GM21526 (cell line): Measurements from ENCODE around the gene CLSTN2.

ENCODE experiments used
- ATAC-seq: cut with Tn5 transposase; IDR thresholded peaks from one replicate; pipeline ENCODE4 v1.9.1; 2021; ENCODE audit warnings: moderate library complexity; ENCODE audit not compliant: unreplicated experiment, low FRiP score

CLSTN2 gene

DNA sequence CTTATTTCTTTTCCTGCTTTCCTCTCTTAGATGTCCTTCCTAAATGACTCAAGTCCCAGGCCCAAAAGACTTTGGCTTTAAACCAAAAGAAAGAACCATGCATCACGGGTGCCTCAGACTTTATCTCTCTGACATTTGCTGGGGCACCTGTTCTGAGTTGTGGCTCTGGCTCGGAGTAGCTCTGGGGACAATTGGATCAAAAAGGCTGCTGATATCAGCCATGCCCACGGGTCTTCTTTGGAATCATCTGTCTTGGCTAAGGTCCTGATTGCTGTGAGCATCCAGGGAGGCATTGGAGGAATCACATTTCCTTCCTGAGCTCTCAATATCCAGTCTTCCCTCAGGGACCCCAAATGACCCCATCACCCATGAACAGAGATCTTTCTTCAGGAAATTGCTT is 59.9 kb downstream of the CLSTN2 start:
- ATAC-seq: no peak

- no peak for ATAC-seq
Observed at GRCh38 chr3:140004271-140004670, 69.3 kb downstream of the CLSTN2 start.

- ATAC-seq: no peak
Observed at GRCh38 chr3:140006331-140006730, 71.3 kb downstream of the CLSTN2 start.

DNA sequence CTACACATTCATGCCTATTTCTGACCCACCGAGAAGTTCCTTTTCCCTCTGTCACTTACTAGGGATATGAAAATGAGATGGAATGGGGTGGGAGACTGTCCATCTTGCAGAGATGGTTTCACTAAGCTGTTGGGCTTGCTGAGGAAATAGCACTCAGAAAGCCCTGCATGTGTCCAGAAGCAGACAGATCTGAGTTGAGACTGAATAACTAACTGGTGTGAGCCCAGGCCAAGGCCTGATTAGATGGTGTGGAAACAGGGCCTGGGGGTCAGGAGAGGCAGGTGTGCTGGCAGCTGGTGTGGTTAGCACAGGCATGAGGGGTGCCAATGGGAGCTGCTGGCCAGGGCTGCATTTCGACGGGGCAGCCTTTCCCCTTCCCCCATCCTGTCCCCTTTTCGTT is 72.1 kb downstream of the CLSTN2 start:
- ATAC-seq: no peak

DNA sequence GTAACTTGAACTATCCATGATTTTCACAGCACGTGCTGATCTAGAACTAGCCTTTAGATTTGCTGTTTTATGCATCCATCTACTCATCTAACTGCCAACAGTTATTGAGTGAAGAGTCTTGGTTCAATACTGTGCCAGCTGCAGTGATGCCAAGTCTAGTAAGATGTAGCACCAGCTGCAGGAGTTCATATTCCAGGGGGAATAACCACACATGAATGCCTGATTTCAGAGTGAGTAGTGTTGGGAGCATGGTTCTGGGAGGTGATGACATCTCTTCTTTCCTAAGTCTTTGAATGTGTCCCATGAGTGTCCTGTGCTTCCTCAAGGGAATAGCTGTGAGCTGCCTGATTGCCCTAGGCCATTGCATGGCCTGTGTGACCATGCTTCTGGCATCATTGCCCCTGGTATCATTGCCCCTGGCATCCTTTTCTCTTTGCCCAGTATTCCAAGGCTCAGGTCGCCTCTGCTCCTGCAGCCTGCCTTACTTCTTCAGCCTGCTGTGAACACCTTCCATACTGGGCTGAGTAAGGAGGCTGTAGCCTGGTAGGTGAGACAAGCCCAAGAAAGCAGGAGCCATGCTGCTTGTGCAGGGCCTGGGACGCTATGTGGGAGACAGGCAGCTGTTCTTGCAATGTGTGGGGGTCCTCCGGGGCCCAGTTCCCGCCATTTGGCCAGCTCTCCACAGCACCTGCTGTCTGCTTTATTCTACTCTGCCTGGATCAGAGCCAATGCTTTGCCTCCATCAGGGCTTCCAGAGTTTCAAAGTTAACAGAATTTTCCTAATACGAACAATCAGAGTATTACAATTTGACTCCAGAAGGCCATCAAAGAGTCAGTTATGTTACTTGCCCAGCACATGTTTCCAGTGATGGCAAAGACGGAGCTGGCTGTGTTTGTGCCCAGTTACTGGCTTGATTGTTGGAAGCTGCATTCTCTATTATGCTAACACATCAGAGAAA is 73.2 kb downstream of the CLSTN2 start:
- ATAC-seq: no peak

- no peak for ATAC-seq
Observed at GRCh38 chr3:140010391-140010790, 75.4 kb downstream of the CLSTN2 start.

DNA sequence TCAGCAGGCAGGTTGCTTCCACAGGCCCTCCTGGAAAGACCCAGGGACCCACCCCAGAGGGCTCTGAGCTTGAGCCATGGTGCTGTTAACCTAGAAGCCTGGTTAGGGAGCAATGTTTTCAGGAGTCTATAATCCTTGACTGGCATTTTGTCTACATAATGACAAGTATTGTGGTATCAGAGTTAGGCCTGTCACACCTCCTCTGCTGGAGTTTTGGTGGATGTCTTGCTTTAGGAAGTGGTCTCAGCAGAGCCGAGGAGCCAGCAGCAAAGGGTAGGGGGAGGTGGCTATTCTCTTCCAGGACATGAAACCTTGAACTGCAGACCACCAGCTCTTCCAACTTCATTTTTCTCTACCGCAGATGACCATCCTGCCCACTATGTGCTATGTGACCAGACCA is 76.1 kb downstream of the CLSTN2 start:
- no peak for ATAC-seq

GRCh38 chr3:140011611-140012277 is 76.8 kb downstream of the CLSTN2 start:
- ATAC-seq: no peak

DNA sequence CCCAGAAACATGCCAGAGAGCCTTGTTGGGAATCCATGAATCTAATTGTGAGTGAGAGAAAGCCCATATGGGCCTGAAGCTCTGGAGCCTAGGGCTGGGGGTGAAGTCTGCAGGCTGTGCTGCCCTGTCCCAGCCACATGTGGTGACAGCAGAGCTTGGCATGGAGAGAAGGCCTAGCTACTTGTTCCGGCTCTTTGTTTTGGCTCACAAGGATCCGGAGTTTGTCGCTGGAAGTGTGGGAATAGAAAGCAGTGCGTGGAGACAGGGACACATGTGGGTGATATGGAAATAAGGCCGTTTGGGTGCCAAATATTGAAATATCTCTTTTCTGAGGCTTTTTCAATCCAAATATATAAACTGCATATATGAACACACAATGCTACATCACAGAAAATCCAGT is 78.2 kb downstream of the CLSTN2 start:
- no peak for ATAC-seq

DNA sequence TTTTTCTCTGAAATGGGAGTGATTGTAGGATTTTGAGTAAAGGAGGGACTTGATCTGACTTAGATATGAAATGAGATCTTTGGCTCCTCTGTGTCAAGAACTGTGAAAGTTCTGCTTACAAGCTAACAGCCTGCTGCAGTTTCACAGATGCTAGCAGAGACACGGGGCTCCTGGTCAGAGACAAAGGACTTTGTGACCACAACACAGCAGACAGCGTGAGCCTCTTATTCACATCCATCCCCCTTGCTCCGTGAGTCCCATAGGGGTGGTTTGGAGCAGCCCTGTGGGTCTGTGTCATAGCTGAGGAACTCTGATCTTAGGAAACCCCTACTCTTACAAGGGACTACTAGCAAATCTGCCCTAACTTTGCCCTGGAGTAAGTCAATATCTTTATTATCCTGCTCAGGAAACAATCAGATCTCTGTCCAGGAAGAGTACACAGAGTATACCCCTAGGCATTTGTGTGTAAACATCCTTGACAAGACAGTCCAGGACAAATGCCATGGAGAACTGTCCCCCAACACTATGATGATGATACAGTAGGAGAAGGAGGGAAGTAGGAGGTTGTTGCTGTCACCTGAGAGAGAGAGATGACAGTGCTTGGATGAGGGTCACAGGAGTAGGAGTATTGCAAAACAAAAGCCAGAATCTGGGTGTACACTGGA is 80.0 kb downstream of the CLSTN2 start:
- no peak for ATAC-seq

GRCh38 chr3:140015741-140016140 is 80.8 kb downstream of the CLSTN2 start:
- no peak for ATAC-seq

DNA sequence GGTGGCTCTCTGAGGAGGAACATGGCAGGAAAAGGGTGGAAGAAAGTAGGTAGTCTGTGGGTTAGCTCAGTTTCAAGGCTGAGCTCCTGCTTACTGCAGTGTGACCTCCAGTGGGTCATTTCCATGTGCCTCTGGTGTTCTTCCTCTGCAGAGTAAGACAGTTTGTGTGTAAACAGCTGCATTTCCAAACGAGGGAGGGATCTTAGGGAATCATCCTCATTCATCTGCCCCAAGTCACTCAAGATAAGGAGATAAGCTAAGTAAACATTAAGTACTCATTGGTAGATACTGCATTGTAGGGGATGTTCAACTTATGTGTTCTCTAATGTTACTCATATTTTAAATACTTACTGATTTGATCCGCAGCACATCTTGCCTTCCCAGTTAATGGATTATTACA is 83.6 kb downstream of the CLSTN2 start:
- no peak for ATAC-seq

GRCh38 chr3:140019946-140020345 is 85.0 kb downstream of the CLSTN2 start:
- no peak for ATAC-seq

DNA sequence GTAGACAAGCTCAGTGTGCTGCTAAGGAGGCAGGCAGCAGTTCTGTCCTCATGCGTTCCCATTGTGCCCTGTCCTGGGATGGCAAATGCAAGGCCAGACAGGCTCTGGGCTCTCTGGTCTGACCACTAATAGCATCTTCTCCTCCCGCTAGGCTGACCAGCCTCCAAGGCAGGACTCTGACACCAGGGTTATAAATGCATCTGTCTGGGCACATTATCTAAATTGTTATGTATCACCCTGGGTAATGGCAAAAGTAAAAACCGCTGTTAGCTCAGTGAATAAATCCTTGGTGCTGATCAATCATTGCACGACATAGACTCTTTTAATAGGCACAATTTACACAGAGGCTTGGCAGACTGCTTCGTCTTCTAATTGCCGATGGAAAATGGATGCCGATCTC is 85.6 kb downstream of the CLSTN2 start:
- no peak for ATAC-seq

DNA sequence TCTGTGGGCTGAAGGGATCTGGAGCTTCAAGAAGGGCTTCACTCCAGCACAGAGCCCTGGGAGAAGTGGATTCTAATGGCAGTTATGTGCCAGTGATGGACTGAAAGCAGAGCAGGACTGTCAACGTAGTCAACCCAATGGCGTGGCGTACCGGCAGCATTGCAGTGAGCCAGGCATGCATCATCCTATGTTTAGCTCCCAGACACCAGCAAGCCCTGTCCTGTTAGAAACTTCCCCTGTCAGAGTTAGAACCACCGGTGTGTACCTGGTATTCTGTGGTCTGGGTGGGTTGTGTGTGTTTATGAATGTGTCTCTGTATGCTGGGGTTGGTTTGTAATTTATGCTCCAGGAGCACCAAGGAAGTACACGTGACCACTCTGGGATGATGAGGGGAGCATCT is 86.3 kb downstream of the CLSTN2 start:
- ATAC-seq: no peak

DNA sequence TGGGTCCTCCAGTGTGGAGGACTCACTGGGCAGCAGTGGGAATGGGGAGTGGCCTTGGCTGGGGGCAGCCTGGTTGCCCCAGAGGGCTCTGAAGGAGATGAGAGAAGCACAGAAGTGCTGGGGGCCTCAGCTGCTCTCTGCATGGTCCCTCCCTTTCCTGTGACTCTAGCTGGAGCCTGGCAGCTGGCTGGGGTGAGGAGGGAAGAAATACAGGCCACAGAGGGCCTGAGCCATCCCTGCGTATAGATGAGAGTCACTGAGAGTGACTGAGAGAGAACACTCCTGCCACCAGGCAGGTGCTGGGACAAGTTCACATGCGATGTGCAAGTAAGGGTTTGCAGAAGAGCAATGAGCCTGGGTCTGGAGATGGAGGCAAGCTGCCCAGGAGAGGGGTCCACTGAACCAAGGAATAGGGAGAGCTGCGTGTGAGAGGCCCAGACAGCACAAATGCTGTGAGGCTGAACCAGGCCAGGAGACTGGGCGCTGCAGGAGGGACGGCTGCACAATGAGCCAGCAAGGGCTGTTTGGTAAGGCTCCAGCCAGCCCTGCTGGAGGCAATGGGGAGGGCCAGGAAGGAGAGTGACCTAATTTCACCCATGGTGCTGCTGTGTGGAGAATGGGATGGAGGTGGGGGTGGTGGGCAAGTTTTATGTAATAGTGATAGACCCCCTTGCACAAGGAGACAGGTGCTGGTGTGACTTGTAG is 87.2 kb downstream of the CLSTN2 start:
- ATAC-seq: no peak

DNA sequence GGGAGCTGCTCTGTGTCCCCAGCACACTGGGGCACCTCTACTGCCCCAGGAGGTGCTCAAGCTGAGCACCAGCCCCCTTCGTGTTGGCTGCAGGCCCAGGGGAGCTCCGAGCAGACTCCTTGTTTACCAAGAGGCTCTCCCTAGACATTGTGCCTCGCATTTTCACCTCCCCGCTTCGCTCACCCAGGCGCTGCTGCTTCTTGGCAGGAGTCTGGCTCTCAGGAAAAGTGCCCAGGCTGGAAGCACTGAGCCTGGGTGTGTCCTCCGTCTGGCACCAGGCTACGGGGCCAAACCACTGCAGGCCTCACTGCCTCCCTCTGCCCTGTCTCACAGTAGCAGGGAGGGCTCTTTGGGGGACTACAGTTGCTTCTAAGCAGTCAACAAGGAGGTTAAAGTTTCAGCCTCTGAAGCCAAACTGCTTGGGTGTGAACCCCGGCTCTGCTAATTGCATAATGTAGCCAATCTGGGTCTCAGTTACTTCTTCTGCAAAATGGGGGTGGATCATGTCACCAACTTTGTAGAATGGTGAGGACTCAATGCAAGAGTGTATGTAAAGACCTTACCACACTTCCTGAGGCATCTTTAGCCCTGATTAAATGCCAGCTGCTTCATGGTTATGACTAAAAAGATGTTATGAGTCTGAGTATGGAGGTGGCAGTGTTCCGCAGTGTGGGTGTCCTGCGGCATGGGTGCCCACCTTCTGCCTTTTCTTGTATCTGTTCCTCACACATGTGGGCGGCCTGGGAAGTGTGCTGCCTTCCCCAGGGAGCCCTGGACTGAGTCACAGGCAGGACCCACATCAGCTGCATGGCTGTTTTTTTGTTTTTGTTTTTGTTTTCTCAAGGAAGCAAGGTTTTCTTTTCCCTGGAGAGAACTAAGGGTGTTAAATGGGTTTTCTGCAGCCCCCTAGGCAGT is 88.9 kb downstream of the CLSTN2 start:
- ATAC-seq: no peak

DNA sequence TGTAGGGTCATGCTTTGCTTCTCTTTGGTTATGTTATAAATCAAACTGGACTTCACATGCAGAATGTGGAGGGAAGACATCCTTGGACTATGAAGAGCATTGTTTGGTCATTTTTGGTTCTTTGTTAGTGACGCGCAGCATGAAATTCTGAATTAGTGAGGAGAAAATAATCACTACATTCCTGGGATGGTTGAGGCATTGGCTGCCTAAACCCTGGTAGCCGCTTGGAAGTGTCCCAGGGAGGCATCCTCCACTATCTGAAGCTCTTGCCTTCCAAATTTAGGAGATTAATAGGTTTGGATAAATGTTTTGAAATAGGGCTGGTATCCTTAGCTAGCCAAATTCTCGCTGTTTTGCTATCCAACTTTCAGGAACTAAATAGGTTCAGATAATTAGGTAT is 96.2 kb downstream of the CLSTN2 start:
- ATAC-seq: no peak

- ATAC-seq: no peak
Observed at GRCh38 chr3:140034058-140034457, 99.1 kb downstream of the CLSTN2 start.

DNA sequence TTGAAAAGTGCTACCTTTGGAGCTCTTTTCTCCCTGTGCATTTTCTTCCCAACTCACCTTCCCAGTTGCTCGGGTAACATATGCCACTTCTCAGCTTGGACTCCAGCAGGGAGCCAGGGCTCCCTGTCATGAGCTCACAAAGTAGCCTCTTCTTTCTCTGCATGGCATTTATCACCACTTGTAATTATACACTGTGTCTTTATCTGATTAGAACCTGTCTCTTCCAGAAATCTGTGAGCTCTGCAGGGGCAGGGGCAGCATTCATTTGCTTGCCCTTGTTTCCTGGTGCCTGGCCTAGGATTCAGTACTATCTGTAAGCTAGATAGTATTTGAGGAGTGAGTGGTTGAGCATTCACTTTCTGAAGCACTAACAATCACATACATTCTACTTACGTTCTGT is 100.9 kb downstream of the CLSTN2 start:
- no peak for ATAC-seq
